Nephron progenitor cell (in vitro differentiated cells): ENCODE results near the gene HPCA.

Source experiments
- DNase-seq: peaks from one replicate; pipeline ENCODE4 v3.0.0; 2021
- H3K27ac Mint-ChIP-seq: 2 replicates; pipeline ENCODE4 v1.8.0; 2021; ENCODE audit warnings: mild to moderate bottlenecking, moderate library complexity, mixed read lengths
- H3K27me3 Mint-ChIP-seq: 2 replicates; pipeline ENCODE4 v1.8.0; 2021; ENCODE audit warnings: mild to moderate bottlenecking, low read depth, mixed read lengths; ENCODE audit not compliant: poor library complexity
- H3K36me3 Mint-ChIP-seq: 2 replicates; pipeline ENCODE4 v1.8.0; 2021; ENCODE audit warnings: low read depth, mixed read lengths
- H3K4me1 Mint-ChIP-seq: 2 replicates; pipeline ENCODE4 v1.8.0; 2021; ENCODE audit warnings: mixed read lengths
- H3K4me3 Mint-ChIP-seq: 2 replicates; pipeline ENCODE4 v1.8.0; 2021; ENCODE audit warnings: mild to moderate bottlenecking, moderate library complexity, mixed read lengths
- H3K9me3 Mint-ChIP-seq: 2 replicates; pipeline ENCODE4 v1.8.0; 2021; ENCODE audit warnings: mild to moderate bottlenecking, moderate library complexity, mixed read lengths
- TF ChIP-seq, protein P1 (sequence below): fragments of 200-600 bp; sonication (generic); IDR thresholded peaks from 2 replicates; pipeline ENCODE4 v1.5.0; 2021; ENCODE audit warnings: antibody characterized with exemption

HPCA gene

GRCh38 chr1:32906654-32907053 is 20.4 kb downstream of the HPCA start:
- no peaks in the 10 kb centered on the region for H3K36me3 Mint-ChIP-seq
- peaks cover 34% of the 10 kb centered on the region for H3K27me3 Mint-ChIP-seq
- TF ChIP-seq, protein P1, sequence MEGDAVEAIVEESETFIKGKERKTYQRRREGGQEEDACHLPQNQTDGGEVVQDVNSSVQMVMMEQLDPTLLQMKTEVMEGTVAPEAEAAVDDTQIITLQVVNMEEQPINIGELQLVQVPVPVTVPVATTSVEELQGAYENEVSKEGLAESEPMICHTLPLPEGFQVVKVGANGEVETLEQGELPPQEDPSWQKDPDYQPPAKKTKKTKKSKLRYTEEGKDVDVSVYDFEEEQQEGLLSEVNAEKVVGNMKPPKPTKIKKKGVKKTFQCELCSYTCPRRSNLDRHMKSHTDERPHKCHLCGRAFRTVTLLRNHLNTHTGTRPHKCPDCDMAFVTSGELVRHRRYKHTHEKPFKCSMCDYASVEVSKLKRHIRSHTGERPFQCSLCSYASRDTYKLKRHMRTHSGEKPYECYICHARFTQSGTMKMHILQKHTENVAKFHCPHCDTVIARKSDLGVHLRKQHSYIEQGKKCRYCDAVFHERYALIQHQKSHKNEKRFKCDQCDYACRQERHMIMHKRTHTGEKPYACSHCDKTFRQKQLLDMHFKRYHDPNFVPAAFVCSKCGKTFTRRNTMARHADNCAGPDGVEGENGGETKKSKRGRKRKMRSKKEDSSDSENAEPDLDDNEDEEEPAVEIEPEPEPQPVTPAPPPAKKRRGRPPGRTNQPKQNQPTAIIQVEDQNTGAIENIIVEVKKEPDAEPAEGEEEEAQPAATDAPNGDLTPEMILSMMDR: no peak
- H3K4me3 Mint-ChIP-seq: no peak overlapping the region
- H3K27ac Mint-ChIP-seq: no peak overlapping the region
- DNase-seq: no peak
- H3K4me1 Mint-ChIP-seq: no peaks in the 10 kb centered on the region
- no peaks in the 10 kb centered on the region for H3K9me3 Mint-ChIP-seq

DNA sequence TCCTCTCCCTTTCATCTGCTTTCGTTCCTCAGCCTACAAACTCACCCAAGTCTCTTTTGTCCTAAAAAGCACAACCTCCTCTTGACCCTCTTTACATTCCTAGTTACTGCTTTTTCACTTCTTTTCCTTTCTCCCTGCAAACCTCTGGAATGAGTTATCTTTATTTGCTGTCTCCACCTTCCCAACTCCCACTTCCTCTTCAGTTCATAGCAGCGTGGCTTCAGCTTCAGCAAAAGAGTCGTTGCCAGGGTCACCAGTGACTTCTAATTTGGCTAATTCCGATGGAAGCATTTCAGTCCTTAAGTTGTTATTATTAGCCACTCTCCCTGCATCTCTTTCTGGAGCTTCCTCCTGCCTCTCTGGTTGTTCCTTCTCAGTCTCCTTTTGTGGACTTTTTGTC is 21.1 kb downstream of the HPCA start:
- Mint-ChIP-seq H3K27ac (no peak overlapping the region), H3K36me3 (no peaks in the 10 kb centered on the region), H3K4me3 (no peak overlapping the region), H3K9me3 (no peaks in the 10 kb centered on the region), H3K4me1 (no peaks in the 10 kb centered on the region), H3K27me3 (peaks cover 27% of the 10 kb centered on the region)
- DNase-seq: no peak
- TF ChIP-seq, protein P1: no peak

DNA sequence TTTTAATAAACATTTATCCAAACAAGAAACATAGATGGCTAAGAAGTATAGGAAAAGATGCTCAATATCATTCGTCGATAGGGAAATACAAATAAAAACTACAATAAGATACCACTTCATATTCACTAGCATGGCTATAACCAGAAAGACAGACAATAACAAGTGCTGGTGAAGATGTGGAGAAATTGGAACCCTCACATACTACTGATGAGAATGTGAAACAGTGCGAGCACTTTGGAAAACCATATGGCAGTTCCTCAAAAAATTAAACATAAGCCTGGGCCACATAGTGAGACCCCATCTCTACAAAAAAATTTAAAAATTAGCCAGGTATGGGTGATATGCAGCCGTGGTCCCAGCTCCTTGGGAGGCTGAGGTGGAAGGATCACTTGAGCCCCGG is 24.0 kb downstream of the HPCA start:
- TF ChIP-seq, protein P1: no peak
- Mint-ChIP-seq H3K27ac (no peak overlapping the region), H3K4me1 (no peaks in the 10 kb centered on the region), H3K27me3 (peaks cover 4% of the 10 kb centered on the region), H3K9me3 (no peaks in the 10 kb centered on the region), H3K4me3 (no peak overlapping the region), H3K36me3 (no peaks in the 10 kb centered on the region)
- no peak for DNase-seq

DNA sequence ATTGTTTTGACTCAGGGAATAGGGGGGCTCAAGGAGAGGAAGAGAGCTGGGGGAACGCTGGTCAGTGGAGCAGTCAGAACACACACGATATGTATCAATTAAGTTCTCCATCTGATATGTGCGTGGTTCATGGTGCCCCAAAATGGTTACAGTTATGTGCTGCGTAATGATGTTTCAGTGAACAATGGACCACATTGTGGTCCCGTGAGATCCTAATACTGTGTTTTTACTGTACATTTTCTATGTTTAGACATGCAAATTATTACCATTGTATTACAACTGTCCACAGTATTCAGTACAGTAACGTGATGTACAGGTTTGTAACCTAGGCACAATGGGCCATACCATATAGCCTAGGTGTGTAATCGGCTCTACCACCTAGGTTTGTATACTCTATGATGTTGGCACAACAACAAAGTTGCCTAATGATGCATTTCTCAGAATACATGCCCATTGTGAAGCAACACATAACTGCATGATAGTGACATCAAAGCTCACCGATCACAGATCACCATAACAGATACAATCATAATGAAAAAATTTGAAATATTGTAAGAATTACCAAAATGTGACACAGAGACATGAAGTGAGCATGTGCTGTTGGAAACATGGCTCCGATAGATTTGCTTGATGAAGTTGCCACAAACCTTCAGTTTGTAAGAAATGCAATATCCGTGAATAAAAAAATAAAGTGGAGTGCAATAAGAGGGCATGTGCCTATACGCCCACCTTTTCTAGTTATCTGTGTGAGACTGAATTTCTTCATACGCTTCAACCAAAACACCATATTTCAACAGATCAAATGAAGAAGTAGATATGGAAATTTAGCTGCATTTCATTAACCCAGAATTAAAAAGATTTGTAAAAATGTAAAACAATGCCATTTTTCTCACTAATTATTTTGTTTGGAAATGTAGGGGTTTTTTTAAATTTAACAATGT is 29.7 kb downstream of the HPCA start:
- H3K9me3 Mint-ChIP-seq: no peaks in the 10 kb centered on the region
- H3K27ac Mint-ChIP-seq: no peak overlapping the region
- no peak for DNase-seq
- no peak overlapping the region for H3K4me3 Mint-ChIP-seq
- TF ChIP-seq, protein P1: no peak
- no peaks in the 10 kb centered on the region for H3K36me3 Mint-ChIP-seq
- peaks cover 6% of the 10 kb centered on the region for H3K27me3 Mint-ChIP-seq
- peaks cover 13% of the 10 kb centered on the region for H3K4me1 Mint-ChIP-seq

DNA sequence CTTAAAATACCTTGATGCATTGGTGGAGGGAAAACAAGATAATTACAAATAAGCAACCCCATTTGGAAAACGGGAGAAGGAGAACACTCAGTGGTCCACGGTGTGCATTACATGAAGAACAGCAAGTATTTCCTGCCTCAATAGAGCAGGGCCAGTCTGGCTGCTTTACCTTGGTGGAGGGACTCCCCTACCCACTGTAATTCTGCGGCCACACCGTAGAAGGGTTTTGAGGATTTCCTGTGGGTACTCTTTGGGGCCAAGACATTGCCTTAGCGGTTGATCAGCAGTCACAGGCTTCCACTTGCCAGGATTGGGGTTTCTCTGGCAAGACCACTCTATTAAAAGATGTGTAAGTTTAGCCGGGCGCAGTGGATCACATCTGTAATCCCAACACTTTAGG is 31.2 kb downstream of the HPCA start:
- TF ChIP-seq, protein P1: no peak
- Mint-ChIP-seq H3K4me3 (no peak overlapping the region), H3K9me3 (no peaks in the 10 kb centered on the region), H3K4me1 (peaks cover 17% of the 10 kb centered on the region), H3K27me3 (peaks cover 15% of the 10 kb centered on the region), H3K36me3 (no peaks in the 10 kb centered on the region), H3K27ac (no peak overlapping the region)
- DNase-seq: no peak

GRCh38 chr1:32918179-32918578 is 31.9 kb downstream of the HPCA start:
- TF ChIP-seq, protein P1: no peak
- Mint-ChIP-seq H3K36me3 (no peaks in the 10 kb centered on the region), H3K4me1 (peaks cover 23% of the 10 kb centered on the region), H3K27ac (peak overlapping the region; percentile 42), H3K27me3 (peaks cover 15% of the 10 kb centered on the region), H3K9me3 (no peaks in the 10 kb centered on the region), H3K4me3 (no peak overlapping the region)
- no peak for DNase-seq
